Upper lobe of left lung (tissue), 6 donors: ENCODE results near the gene CAMK1D. TPM values are rescaled to one million over a fixed set of nuclear protein-coding genes. Genes with fewer than 3 reads are reported as not detected.

Source experiments
- ATAC-seq, 2 donors: fragments of 200-7000 bp; cut with Tn5 transposase; one replicate each; pipeline ENCODE4 v1.9.1; 2022; ENCODE audit warnings: mild to moderate bottlenecking in 2 of 2, moderate library complexity in 2 of 2; ENCODE audit not compliant: low FRiP score in 2 of 2
- DNase-seq, 2 donors: peaks; one replicate each; pipeline ENCODE4 v3.0.0-alpha.2; 2019 to 2020
- H3K27ac ChIP-seq, 4 donors: fragments of 200-600 bp; sonication (generic); one replicate each; pipeline ENCODE4 v1.5.1; 2016 to 2019
- H3K27me3 ChIP-seq, 4 donors: fragments of 200-600 bp; sonication (generic); one replicate each; pipeline ENCODE4 v1.5.1; 2017 to 2019
- H3K36me3 ChIP-seq, 4 donors: fragments of 200-600 bp; sonication (generic); one replicate each; pipeline ENCODE4 v1.5.1; 2016 to 2019
- H3K4me1 ChIP-seq, 4 donors: fragments of 200-600 bp; sonication (generic); one replicate each; pipeline ENCODE4 v1.5.1; 2018 to 2019
- H3K4me3 ChIP-seq, 4 donors: fragments of 200-600 bp; sonication (generic); one replicate each; pipeline ENCODE4 v1.5.1; 2017 to 2019; ENCODE audit warnings: mild to moderate bottlenecking in 2 of 4, moderate library complexity in 1 of 4
- H3K9me3 ChIP-seq, 4 donors: fragments of 200-600 bp; sonication (generic); one replicate each; pipeline ENCODE4 v1.5.1; 2018 to 2019
- CTCF ChIP-seq, 6 experiments: fragments of 450-650 bp in 4 of 6; fragments of 200-600 bp in 2 of 6; sonication (generic) in 2 of 6; IDR thresholded peaks; one replicate each; pipeline ENCODE4 v1.5.1; 2016 to 2019; ENCODE audit warnings: antibody characterized with exemption in 6 of 6
- EP300 ChIP-seq, 4 donors: sonication (generic); formaldehyde crosslinking; IDR thresholded peaks; one replicate each; pipeline ENCODE4 v1.5.1; 2017; ENCODE audit warnings: antibody characterized with exemption in 4 of 4, control low read depth in 2 of 4
- POLR2A ChIP-seq, 4 donors: fragments of 450-650 bp; IDR thresholded peaks; one replicate each; pipeline ENCODE4 v1.5.1; 2016 to 2017; ENCODE audit warnings: antibody characterized with exemption in 4 of 4, mild to moderate bottlenecking in 2 of 4
- POLR2AphosphoS5 ChIP-seq, 2 donors: sonication (generic); formaldehyde crosslinking; IDR thresholded peaks; one replicate each; pipeline ENCODE4 v1.5.1; 2017; ENCODE audit warnings: antibody characterized with exemption in 2 of 2
- WGBS, 2 donors: methylation state at CpG; one replicate each; pipeline ENCODE4 v1.1.5; 2017 to 2018; 5-methylcytosine and 5-hydroxymethylcytosine counted together
- total RNA-seq, 6 donors: library from RNA; depleted of rRNA in 4 of 6; stranded (reverse); fragments of >200 nt in 4 of 6; gene quantifications; one replicate each; pipeline versions ENCODE4 v1.1.0 to v1.2.1, GENCODE V29; 2016 to 2021
- donor health status: DM: no; HTN: no; CAD: no; lungs with moderate emphysema.
- donor health status: DM: no; HTN: yes; CAD: no; lungs with severe emphysema.

The CAMK1D gene
- total RNA-seq, 6 donors from 2014 or later = 6.2 to 29.2 (median 19.0) TPM

GRCh38 chr10:12419262-12419847, 70.0 kb downstream of the CAMK1D start:
- Histone ChIP-seq H3K27ac (no peak overlapping the region), H3K36me3 (no peaks in the 10 kb centered on the region), H3K4me3 (no peak overlapping the region), H3K4me1 (peaks cover 0 to 8% (median 7%) of the 10 kb centered on the region in 4 donors), H3K27me3 (no peaks in the 10 kb centered on the region), H3K9me3 (no peaks in the 10 kb centered on the region)
- no peak for DNase-seq
- ATAC-seq = peak in 1 of 2 donors; percentile 80
- WGBS, 2 donors = 66 to 69% methylated on average over 9 of the region's 9 CpGs
- no peak for TF ChIP-seq POLR2AphosphoS5 (IDR thresholded peaks at IDR 0.05)
- no peak for TF ChIP-seq EP300 (IDR thresholded peaks at IDR 0.05)
- TF ChIP-seq CTCF (IDR thresholded peaks at IDR 0.05) = no peak
- no peak for TF ChIP-seq POLR2A (IDR thresholded peaks at IDR 0.05)

- H3K36me3 ChIP-seq = no peaks in the 10 kb centered on the region
- no peaks in the 10 kb centered on the region for H3K9me3 ChIP-seq
- no peak overlapping the region for H3K4me3 ChIP-seq
- no peaks in the 10 kb centered on the region for H3K27me3 ChIP-seq
- peaks cover 0 to 8% (median 7%) of the 10 kb centered on the region in 4 donors for H3K4me1 ChIP-seq
- no peak for ATAC-seq
- no peak for DNase-seq
- 89 to 91% methylated on average over 7 of the region's 7 CpGs for WGBS, 2 donors
- no peak overlapping the region for H3K27ac ChIP-seq
- TF ChIP-seq POLR2AphosphoS5 (IDR thresholded peaks at IDR 0.05) (no peak), EP300 (IDR thresholded peaks at IDR 0.05) (no peak), POLR2A (IDR thresholded peaks at IDR 0.05) (no peak), CTCF (IDR thresholded peaks at IDR 0.05) (no peak)
These were observed 71.3 kb downstream of the CAMK1D start for GRCh38 chr10:12420530-12421120.

GRCh38 chr10:12422189-12422588, 72.8 kb downstream of the CAMK1D start:
- H3K36me3 ChIP-seq = no peaks in the 10 kb centered on the region
- H3K4me1 ChIP-seq = no peaks in the 10 kb centered on the region

GRCh38 chr10:12423896-12424295, 74.5 kb downstream of the CAMK1D start:
- Histone ChIP-seq H3K36me3 (no peaks in the 10 kb centered on the region), H3K4me3 (no peak overlapping the region), H3K9me3 (no peaks in the 10 kb centered on the region), H3K27me3 (no peaks in the 10 kb centered on the region), H3K27ac (no peak overlapping the region), H3K4me1 (no peaks in the 10 kb centered on the region)
- ATAC-seq (no peak), DNase-seq (peak in 1 of 2 donors; percentile 32)
- TF ChIP-seq EP300 (IDR thresholded peaks at IDR 0.05) (no peak), POLR2A (IDR thresholded peaks at IDR 0.05) (no peak), CTCF (IDR thresholded peaks at IDR 0.05) (no peak), POLR2AphosphoS5 (IDR thresholded peaks at IDR 0.05) (no peak)
- 92 to 95% methylated on average over 13 to 14 of the region's 14 CpGs for WGBS, 2 donors

More at GRCh38 chr10:12422189-12422588, 72.8 kb downstream of the CAMK1D start:
- 84 to 94% methylated on average over 10 of the region's 10 CpGs for WGBS, 2 donors
- H3K27ac ChIP-seq = no peak overlapping the region
- ATAC-seq (no peak), DNase-seq (no peak)
- H3K4me3 ChIP-seq = no peak overlapping the region
- no peaks in the 10 kb centered on the region for H3K9me3 ChIP-seq
- TF ChIP-seq POLR2A (IDR thresholded peaks at IDR 0.05) (no peak), CTCF (IDR thresholded peaks at IDR 0.05) (no peak), POLR2AphosphoS5 (IDR thresholded peaks at IDR 0.05) (no peak), EP300 (IDR thresholded peaks at IDR 0.05) (no peak)
- H3K27me3 ChIP-seq = no peaks in the 10 kb centered on the region

GRCh38 chr10:12427276-12427675, 77.9 kb downstream of the CAMK1D start:
- ATAC-seq (no peak), DNase-seq (no peak)
- 92 to 93% methylated on average over 3 to 8 of the region's 8 CpGs for WGBS, 2 donors
- Histone ChIP-seq H3K27ac (no peak overlapping the region), H3K36me3 (no peaks in the 10 kb centered on the region), H3K9me3 (no peaks in the 10 kb centered on the region), H3K27me3 (no peaks in the 10 kb centered on the region), H3K4me3 (no peak overlapping the region), H3K4me1 (no peaks in the 10 kb centered on the region)
- TF ChIP-seq POLR2AphosphoS5 (IDR thresholded peaks at IDR 0.05) (no peak), POLR2A (IDR thresholded peaks at IDR 0.05) (no peak), EP300 (IDR thresholded peaks at IDR 0.05) (no peak), CTCF (IDR thresholded peaks at IDR 0.05) (no peak)
